Measurements from ENCODE around the gene KIAA1217.
"Not testable (repeated sequence)": the region's sequence is repeated elsewhere in the genome, so short reads cannot be mapped to it uniquely, and the experiment has no call there.

Gene KIAA1217

DNA sequence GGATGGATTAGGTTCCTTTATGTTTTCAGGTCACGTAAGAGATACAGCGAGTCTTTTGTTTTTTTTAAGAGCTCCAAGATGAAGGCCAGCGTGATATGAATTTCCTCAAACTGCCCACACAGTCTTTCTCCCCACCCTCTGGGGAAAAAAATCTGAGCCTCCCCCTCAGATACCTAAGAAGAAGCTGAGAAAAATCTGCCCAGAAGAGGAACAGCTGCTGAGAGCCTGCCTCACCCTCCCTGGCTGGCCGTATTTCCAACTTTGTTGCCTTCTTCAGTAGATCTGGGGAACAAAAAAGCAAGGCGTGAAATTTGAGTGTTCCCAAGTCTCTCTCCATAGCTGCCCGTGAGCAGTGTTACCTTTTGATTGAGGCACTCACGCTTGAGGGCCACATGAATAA lies 208.1 kb downstream of the KIAA1217 start:
- in situ Hi-C loops (cut with MboI; ENCODE audit: low pct_unique_long_range_greater_than_20kb, low sequenced_read_pairs) = no loop called here
- no peak for DNase-seq

GRCh38 chr10:24418532-24418931 lies 209.6 kb downstream of the KIAA1217 start:
- peak; percentile 1 for DNase-seq
- in situ Hi-C loops (cut with MboI; ENCODE audit: low pct_unique_long_range_greater_than_20kb, low sequenced_read_pairs) = no loop called here

- in situ Hi-C loops (cut with MboI; ENCODE audit: low pct_unique_long_range_greater_than_20kb, low sequenced_read_pairs) = no loop called here
- no peak for DNase-seq
Observed at GRCh38 chr10:24419066-24419465, 210.1 kb downstream of the KIAA1217 start.

DNA sequence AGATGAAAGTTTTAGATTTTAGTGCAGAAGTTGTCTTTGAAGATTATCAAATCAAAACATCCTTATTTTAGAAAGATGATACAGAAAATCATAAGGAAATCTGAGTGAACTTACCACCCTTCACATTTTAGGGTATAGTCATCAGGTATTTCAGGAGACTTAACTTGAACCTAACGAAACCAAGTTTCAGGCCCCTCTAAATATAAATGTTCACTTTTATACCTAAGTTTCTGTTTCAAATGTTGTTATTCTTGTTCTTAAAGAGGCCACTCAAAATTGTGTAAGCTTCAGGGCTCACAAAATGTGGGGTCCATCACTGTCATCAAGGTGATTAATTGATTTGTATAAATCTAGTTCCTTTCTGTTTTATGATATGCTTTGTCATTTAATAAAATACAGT lies 216.2 kb downstream of the KIAA1217 start:
- DNase-seq = no peak
- in situ Hi-C loops (cut with MboI; ENCODE audit: low pct_unique_long_range_greater_than_20kb, low sequenced_read_pairs) = no loop called here

- DNase-seq = no peak
- in situ Hi-C loops (cut with MboI; ENCODE audit: low pct_unique_long_range_greater_than_20kb, low sequenced_read_pairs) = no loop called here
Observed at GRCh38 chr10:24427678-24428409, 218.9 kb downstream of the KIAA1217 start.

DNA sequence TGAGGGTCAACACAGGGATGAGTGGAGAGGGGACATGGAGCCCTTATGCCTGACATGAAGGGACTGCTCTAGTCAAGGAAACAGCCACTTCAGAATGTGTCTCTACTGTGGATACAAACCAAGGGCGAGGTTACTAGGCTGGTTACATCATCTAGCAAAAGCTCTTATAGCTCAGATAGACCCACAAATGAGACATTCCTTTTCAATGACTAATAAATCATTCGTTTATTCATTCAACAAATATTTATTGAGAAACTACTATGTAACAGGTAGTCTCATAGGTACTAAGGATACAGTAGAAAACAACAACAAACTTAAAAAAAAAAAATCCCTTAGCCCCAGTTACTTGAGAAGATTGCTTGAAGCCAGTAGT lies 219.5 kb downstream of the KIAA1217 start:
- in situ Hi-C loops (cut with MboI; ENCODE audit: low pct_unique_long_range_greater_than_20kb, low sequenced_read_pairs) = no loop called here
- no peak for DNase-seq

DNA sequence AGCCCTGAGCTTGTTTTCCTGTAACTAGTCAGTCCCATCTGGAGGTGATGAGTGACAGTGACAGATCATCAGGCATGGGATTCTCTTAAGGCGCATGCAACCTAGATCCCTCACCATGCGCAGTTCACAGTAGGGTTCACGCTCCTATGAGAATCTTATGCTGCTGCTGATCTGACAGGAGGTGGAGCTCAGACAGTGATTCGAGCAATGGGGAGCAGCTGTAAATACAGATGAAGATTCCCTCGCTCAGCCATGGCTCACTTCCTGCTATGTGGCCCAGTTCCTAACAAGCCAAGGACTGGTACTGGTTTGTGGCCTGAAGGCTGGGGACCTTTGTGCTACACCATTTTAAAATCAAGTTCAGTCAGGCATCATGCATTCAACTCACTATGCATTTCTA lies 221.7 kb downstream of the KIAA1217 start:
- in situ Hi-C loops (cut with MboI; ENCODE audit: low pct_unique_long_range_greater_than_20kb, low sequenced_read_pairs) = no loop called here
- no peak for DNase-seq

DNA sequence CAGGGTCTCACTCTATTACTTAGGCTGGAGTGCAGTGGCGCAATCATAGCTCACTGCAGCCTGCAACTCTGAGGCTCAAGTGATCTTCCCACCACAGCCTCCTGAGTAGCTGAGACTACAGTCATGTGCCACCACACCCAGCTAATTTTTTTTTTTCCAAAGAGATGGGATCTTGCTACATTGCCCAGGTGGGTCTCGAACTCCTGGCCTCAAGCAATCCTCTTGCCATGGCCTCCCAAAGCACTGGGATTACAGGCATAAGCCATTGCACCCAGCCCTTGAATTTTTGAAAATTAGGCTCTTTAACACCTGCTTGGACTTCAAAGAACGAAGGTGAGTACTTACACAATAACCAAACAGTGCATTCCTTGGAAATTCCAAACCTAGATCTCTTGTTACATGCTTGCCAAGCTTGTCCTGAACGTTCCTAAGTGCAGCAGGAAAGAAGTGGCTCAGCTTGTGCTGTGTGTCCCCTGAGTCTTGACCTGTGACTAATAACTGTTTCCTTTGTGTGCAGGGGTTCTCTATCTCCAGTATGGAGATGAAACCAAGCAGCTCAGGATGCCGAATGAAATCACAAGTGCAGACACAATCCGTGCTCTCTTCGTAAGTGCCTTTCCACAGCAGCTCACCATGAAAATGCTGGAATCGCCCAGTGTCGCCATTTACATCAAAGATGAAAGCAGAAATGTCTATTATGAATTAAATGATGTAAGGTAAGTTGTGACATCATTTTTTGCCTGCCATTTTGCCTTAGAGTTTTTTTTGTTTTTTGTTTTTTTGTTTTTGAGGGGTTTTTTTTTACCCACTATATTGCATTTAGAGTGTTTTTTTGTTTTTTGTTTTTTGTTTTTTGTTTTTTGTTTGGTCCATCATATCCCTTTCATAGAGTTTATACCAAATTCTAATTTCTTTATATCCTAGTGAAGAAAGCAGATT lies 223.8 kb downstream of the KIAA1217 start:
- in situ Hi-C loops (cut with MboI; ENCODE audit: low pct_unique_long_range_greater_than_20kb, low sequenced_read_pairs) = no loop called here

GRCh38 chr10:24433705-24434104 lies 224.8 kb downstream of the KIAA1217 start:
- in situ Hi-C loops (cut with MboI; ENCODE audit: low pct_unique_long_range_greater_than_20kb, low sequenced_read_pairs) = no loop called here
- no peak for DNase-seq

More for the DNA sequence above, 223.8 kb downstream of the KIAA1217 start:
- DNase-seq = no peak

- in situ Hi-C loops (cut with MboI; ENCODE audit: low pct_unique_long_range_greater_than_20kb, low sequenced_read_pairs) = no loop called here
- DNase-seq = no peak
Observed at GRCh38 chr10:24434961-24435360, 226.0 kb downstream of the KIAA1217 start.

DNA sequence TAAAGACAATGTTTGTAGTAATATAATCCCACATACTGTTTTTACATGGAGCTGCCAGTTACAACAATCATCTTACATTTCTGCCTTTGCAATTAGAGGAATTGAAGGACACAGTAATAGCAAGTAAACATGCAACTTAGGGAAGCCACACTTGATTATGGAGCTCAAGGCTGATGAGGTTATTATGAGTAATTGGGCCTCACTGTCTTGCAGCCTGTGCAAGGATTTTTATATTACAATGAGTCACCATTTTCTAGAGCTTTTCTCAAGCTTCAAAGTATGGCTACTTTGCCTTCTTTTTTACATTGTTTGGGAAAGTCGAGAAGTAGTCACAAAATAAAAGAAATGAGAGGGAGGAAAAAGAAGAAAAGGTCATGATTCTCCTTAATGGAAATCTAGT lies 226.4 kb downstream of the KIAA1217 start:
- in situ Hi-C loops (cut with MboI; ENCODE audit: low pct_unique_long_range_greater_than_20kb, low sequenced_read_pairs) = no loop called here
- no peak for DNase-seq

- in situ Hi-C loops (cut with MboI; ENCODE audit: low pct_unique_long_range_greater_than_20kb, low sequenced_read_pairs) = no loop called here
Observed at GRCh38 chr10:24437302-24437701, 228.4 kb downstream of the KIAA1217 start.

DNA sequence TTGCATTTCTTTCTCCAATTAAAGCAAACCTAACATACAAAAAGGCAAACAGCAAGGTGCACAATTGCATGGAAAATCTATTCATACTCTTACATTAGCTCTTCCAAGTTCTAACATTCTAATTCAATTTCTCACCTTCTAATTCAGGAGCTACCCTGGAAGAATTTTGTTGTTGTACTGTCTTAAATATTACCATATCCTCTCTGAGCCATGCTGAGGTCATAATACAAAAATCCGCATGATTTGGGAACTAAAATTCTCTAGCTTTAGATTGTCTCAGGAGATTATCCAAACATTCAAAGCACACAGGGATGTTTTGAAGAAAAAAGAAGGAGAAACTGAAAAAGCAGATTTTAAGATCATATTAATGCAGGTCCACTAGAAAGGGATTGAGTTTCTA lies 229.9 kb downstream of the KIAA1217 start:
- no peak for DNase-seq
- in situ Hi-C loops (cut with MboI; ENCODE audit: low pct_unique_long_range_greater_than_20kb, low sequenced_read_pairs) = no loop called here

More at GRCh38 chr10:24437302-24437701, 228.4 kb downstream of the KIAA1217 start:
- DNase-seq = no peak

GRCh38 chr10:24439935-24440334 lies 231.0 kb downstream of the KIAA1217 start:
- DNase-seq = no peak
- in situ Hi-C loops (cut with MboI; ENCODE audit: low pct_unique_long_range_greater_than_20kb, low sequenced_read_pairs) = no loop called here

DNA sequence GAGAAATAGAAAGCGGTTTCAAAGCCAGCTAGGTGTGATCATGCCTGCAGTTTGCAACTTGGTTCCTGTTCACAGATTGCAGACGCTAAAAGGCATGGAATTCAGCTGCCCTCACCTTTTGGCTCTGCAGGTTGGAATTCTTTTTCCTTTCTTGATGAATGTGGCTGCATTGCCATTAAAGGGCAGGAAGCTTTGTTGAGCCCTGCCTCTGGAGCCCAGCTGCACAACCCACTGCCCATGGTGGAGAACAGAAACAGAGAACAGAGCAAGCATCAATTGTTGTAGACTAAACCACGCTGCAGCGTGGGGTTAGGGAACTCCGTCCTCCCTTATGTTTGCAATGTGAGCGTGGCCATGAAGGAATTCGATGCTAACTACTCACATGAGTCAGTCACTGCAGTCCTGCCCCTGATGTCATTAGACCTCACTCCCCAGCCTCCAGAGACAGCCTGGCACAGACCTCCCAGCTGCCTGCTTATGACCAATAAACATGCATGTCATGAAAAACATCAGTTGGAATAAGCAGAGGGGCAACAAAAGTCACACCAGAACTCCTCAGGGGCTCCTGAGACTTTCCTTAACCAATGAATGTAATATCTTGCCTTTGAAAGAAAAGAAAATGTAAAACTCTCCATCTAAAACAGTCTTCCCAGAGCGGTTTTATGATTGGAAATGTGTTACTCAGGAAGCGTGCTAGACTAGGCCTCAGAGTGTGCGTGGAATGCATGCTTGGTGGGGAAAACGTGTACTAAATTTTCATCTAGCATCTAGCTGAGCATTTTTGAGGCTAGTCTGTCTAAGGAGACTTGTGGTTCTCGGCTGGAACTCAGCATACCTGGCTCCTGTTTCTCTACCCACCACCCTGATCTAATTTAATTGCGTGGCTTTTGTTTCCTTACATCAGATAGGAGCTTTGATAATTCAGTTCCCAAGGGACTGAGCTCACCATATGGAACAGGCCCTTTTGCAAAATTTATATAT lies 232.2 kb downstream of the KIAA1217 start:
- in situ Hi-C loops (cut with MboI; ENCODE audit: low pct_unique_long_range_greater_than_20kb, low sequenced_read_pairs) = no loop called here
- DNase-seq = no peak

- in situ Hi-C loops (cut with MboI; ENCODE audit: low pct_unique_long_range_greater_than_20kb, low sequenced_read_pairs) = no loop called here
- DNase-seq = no peak
Observed at GRCh38 chr10:24442234-24442633, 233.3 kb downstream of the KIAA1217 start.

GRCh38 chr10:24442641-24443174 lies 233.8 kb downstream of the KIAA1217 start:
- DNase-seq; in situ Hi-C loops (cut with MboI; ENCODE audit: low pct_unique_long_range_greater_than_20kb, low sequenced_read_pairs): not testable (repeated sequence)

DNA sequence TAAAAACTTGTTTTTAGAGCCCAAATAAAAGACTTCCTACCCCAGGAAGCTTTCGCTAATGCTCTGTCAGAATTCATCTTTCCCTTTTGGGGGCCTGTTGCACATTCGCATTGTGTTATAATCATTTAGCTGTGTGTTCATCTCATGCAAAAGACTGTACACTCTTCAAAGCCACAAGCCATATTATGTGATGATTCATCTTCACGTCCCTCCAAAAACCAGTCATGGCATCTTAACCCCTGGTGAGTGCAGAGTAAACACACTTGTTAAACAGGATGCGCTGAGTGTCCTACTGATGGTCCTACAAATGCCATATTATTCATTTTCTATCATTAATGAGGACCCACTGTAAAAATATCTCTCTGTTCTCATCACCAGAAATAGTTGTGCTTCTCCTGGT lies 235.4 kb downstream of the KIAA1217 start:
- DNase-seq = no peak
- in situ Hi-C loops (cut with MboI; ENCODE audit: low pct_unique_long_range_greater_than_20kb, low sequenced_read_pairs) = no loop called here

GRCh38 chr10:24445958-24446357 lies 237.0 kb downstream of the KIAA1217 start:
- DNase-seq; in situ Hi-C loops (cut with MboI; ENCODE audit: low pct_unique_long_range_greater_than_20kb, low sequenced_read_pairs): not testable (repeated sequence)

Measured in KBM-7 (cell line).